ENCODE results near the gene SLCO2A1. TPM values are rescaled to one million over a fixed set of nuclear protein-coding genes. Genes with fewer than 3 reads are reported as not detected.

SLCO2A1 gene
- total RNA-seq, 2 experiments from 2014 or later, result not detected

DNA sequence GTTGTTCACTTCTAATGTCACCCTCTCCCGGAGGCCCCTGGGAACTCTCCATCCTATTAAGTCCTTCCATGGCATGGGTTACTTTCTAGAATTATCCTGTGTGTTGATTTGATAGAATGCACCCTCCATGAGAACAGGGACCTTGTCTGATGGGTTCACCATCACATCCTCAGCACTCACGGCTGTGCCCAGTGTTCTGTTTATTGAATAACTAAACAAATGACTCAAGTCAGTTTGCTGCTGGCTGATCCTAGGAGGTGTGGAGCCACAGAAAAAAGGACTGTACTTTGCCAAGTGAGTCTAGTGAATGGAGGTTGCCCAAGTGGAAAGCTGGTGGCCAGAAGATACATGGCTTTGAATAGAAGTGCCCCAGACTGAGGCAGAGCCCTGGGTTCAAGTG, 85.5 kb downstream of the SLCO2A1 start:
- peaks cover 6% of the 10 kb centered on the region for H3K27me3 Mint-ChIP-seq (ENCODE audit: low read depth)
- no peak overlapping the region for H3K4me3 Mint-ChIP-seq
- CTCF ChIA-PET, result interaction anchor here (0.5 kb wide), 1 partner anchor 825 kb away, joined by 3 read pairs; no protein-coding TSS in a partner anchor
- H3K27ac Mint-ChIP-seq, result no peak overlapping the region
- intact Hi-C loops (cut with micrococcal nuclease), result loop anchor here (5.0 kb wide), 1 partner anchor 83 kb away; the partner anchor contains the start of gene SLCO2A1
- peaks cover 14% of the 10 kb centered on the region for H3K4me1 Mint-ChIP-seq (ENCODE audit: low read depth)
- no peaks in the 10 kb centered on the region for H3K9me3 Mint-ChIP-seq
- no peak for DNase-seq
- no peaks in the 10 kb centered on the region for H3K36me3 Mint-ChIP-seq (ENCODE audit: low read depth)

DNA sequence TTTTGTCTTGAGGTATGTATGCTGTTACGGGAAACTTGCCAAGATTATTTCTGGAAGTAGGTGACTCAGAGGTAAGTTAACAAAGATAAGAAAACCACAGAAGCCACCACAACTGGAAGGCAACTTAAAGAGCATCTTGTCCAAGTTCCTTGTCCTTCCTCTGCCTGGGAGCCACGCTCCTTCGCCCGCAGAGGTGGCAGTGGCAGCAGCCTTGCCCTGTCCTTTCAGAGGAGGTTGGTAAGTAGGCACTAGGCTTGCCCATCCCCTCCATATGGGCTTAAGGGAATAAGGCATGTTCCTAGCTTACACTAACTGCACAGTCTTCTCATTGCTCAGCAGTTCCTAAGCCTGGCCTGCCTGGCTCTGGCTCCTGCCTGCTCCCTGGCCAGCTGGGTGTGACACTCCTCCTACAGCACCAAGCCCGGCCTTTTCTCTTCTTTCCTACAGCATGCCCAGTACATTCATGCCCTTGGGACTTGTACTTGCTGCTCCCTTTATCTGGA, 86.0 kb downstream of the SLCO2A1 start:
- H3K27ac Mint-ChIP-seq, result no peak overlapping the region
- H3K27me3 Mint-ChIP-seq (ENCODE audit: low read depth), result peaks cover 6% of the 10 kb centered on the region
- CTCF ChIA-PET, result interaction anchor here (0.5 kb wide), 1 partner anchor 825 kb away, joined by 3 read pairs; no protein-coding TSS in a partner anchor

DNA sequence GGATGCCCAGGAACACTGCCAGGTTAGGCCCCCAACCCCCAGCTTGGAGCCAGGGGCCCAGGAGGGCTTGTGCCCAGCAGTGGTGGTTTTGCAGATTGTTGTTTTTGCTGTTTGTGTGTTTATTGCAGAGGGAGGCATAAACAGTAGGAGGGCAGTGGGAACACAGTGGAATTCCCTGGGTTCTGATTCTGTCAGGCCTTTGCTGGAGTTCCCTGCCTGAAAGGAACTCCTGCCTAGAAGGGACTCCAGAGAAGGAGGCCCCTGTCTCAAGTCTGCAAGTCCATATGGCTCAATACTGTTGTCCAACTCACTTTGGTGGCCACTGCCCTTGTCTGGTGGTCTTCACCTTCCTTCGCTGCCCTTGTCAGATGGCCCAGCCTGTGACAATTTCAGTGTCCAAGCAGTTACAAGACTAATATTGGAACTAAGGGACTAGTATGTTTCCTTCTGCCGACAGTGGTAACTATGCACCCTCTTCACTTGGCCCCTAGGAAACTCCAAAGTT, 86.6 kb downstream of the SLCO2A1 start:
- H3K9me3 Mint-ChIP-seq, result no peaks in the 10 kb centered on the region
- CTCF ChIA-PET, result interaction anchor here (0.5 kb wide), 1 partner anchor 124 kb away, joined by 5 read pairs; no protein-coding TSS in a partner anchor
- peaks cover 14% of the 10 kb centered on the region for H3K4me1 Mint-ChIP-seq (ENCODE audit: low read depth)

More for the DNA sequence above, 86.0 kb downstream of the SLCO2A1 start:
- peaks cover 14% of the 10 kb centered on the region for H3K4me1 Mint-ChIP-seq (ENCODE audit: low read depth)
- intact Hi-C loops (cut with micrococcal nuclease), result loop anchor here (5.0 kb wide), 1 partner anchor 84 kb away; the partner anchor contains the start of gene SLCO2A1
- no peaks in the 10 kb centered on the region for H3K9me3 Mint-ChIP-seq
- H3K36me3 Mint-ChIP-seq (ENCODE audit: low read depth), result no peaks in the 10 kb centered on the region
- no peak overlapping the region for H3K4me3 Mint-ChIP-seq
- DNase-seq, result no peak

DNA sequence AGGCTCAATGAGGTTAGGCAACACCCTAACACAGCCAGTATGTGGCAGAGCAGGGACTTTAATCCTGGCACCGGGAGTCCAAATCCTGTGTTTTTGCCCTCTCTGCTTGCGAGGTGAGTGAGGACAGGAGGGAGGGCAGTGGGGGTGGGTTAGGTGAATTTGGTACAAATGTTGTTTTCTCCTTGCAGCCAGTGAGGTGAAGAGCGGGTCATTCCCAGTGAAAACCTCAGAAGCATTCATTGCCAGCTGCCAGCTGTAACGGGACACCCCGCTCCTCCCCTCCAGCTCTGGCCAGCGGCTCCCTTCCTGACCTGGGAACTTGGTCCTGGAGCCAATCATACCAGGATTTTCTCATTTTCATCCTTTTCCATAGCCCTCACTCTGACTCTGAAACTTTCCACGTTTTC, 88.3 kb downstream of the SLCO2A1 start:
- Mint-ChIP-seq H3K4me3 (no peak overlapping the region), H3K27me3 (ENCODE audit: low read depth) (peaks cover 6% of the 10 kb centered on the region), H3K9me3 (no peaks in the 10 kb centered on the region), H3K4me1 (ENCODE audit: low read depth) (peaks cover 12% of the 10 kb centered on the region), H3K27ac (no peak overlapping the region), H3K36me3 (ENCODE audit: low read depth) (no peaks in the 10 kb centered on the region)
- intact Hi-C loops (cut with micrococcal nuclease), result loop anchor here (5.0 kb wide), 1 partner anchor 86 kb away; the partner anchor contains the start of gene SLCO2A1
- CTCF ChIA-PET, result no interaction called here
- DNase-seq, result no peak

More for the DNA sequence above, 86.6 kb downstream of the SLCO2A1 start:
- Mint-ChIP-seq H3K27me3 (ENCODE audit: low read depth) (peaks cover 6% of the 10 kb centered on the region), H3K36me3 (ENCODE audit: low read depth) (no peaks in the 10 kb centered on the region), H3K27ac (no peak overlapping the region), H3K4me3 (no peak overlapping the region)
- no peak for DNase-seq
- intact Hi-C loops (cut with micrococcal nuclease), result loop anchor here (5.0 kb wide), 1 partner anchor 84 kb away; the partner anchor contains the start of gene SLCO2A1

DNA sequence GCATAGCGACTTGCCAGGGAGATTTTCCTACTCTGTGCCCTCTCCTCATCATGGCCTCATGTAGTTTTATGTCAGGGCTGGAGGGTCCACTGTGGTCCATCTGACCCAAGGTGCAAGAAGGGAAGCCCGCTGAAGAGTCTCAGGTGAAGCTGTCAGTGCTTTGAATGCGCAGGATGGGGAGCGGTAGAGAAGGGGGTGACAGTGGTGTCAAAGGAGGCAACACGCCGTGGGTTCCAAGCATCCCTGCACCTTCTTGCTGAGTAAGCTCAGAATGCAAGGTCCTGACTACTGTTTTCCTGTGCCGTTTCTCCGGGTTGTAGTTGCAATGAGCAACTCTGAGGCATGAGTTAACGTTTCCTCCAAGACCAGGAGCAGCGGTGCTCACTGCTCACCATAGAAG, 89.2 kb downstream of the SLCO2A1 start:
- H3K4me3 Mint-ChIP-seq, result no peak overlapping the region
- CTCF ChIA-PET, result no interaction called here
- H3K36me3 Mint-ChIP-seq (ENCODE audit: low read depth), result no peaks in the 10 kb centered on the region
- H3K9me3 Mint-ChIP-seq, result no peaks in the 10 kb centered on the region
- H3K27me3 Mint-ChIP-seq (ENCODE audit: low read depth), result peaks cover 6% of the 10 kb centered on the region
- DNase-seq, result no peak
- intact Hi-C loops (cut with micrococcal nuclease), result loop anchor here (5.0 kb wide), 1 partner anchor 87 kb away; the partner anchor contains the start of gene SLCO2A1
- H3K4me1 Mint-ChIP-seq (ENCODE audit: low read depth), result peaks cover 10% of the 10 kb centered on the region
- no peak overlapping the region for H3K27ac Mint-ChIP-seq

DNA sequence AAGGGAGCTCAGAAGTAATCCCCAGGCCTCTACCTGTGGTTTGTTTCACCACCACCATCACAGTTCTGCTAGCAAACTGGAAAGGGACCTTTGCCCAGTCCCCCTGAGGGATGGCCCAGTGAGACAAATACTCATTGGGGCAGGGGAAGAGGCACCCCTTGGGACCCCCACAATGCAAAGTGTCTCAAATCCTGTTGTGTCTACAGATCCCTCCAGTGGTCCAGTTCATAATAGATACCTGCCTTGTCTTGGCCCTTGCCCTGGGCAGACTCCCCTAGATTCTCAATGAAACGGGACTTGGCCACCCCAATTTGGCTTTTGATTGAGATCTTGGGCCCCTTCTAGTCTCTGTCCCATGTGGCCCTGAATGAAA, 90.3 kb downstream of the SLCO2A1 start:
- no peak overlapping the region for H3K27ac Mint-ChIP-seq
- no peak overlapping the region for H3K4me3 Mint-ChIP-seq
- no peak for DNase-seq
- peaks cover 10% of the 10 kb centered on the region for H3K4me1 Mint-ChIP-seq (ENCODE audit: low read depth)
- H3K9me3 Mint-ChIP-seq, result no peaks in the 10 kb centered on the region
- CTCF ChIA-PET, result no interaction called here
- peaks cover 6% of the 10 kb centered on the region for H3K27me3 Mint-ChIP-seq (ENCODE audit: low read depth)
- no peaks in the 10 kb centered on the region for H3K36me3 Mint-ChIP-seq (ENCODE audit: low read depth)
- intact Hi-C loops (cut with micrococcal nuclease), result loop anchor here (10.0 kb wide), 1 partner anchor 435 kb away; the partner anchor contains the start of gene AMOTL2

DNA sequence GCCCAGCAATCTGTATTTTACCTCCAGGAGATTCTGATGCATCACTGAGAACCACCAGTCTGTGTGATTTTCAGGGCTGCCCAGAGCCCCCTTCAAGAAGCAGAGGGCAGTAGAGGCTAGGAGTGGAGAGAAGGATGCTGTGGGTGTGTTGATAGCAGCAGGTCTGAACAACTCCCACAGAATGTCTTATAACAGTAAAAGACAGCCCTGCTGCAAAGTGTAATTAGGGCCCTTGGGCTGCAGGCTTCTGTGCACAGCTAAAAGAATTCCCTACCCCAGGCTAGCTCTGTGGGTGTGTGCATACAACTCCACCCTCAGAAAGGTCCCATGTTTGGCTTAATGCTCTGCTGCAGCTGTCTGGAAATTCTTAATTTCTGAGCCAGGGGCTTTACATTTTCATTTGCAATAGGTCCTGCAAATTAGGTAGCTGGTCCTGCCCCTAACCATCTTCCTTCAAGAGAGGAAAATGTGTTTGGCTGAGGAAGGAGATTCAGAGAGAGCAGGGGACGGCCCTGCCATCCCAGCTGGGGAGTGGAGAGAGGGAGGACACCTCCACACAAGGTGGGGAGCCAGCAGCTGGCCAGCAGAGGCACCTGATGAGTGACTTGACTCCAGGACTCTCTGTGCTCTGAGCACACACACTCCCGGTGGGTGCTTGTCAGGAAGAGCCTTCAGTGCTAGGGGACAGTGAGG, 90.8 kb downstream of the SLCO2A1 start:
- Mint-ChIP-seq H3K4me3 (no peak overlapping the region), H3K4me1 (ENCODE audit: low read depth) (peaks cover 7% of the 10 kb centered on the region), H3K27ac (no peak overlapping the region), H3K36me3 (ENCODE audit: low read depth) (no peaks in the 10 kb centered on the region), H3K9me3 (no peaks in the 10 kb centered on the region), H3K27me3 (ENCODE audit: low read depth) (peaks cover 3% of the 10 kb centered on the region)
- intact Hi-C loops (cut with micrococcal nuclease), result loop anchor here (10.0 kb wide), 1 partner anchor 436 kb away; the partner anchor contains the start of gene AMOTL2
- DNase-seq, result no peak
- CTCF ChIA-PET, result no interaction called here

DNA sequence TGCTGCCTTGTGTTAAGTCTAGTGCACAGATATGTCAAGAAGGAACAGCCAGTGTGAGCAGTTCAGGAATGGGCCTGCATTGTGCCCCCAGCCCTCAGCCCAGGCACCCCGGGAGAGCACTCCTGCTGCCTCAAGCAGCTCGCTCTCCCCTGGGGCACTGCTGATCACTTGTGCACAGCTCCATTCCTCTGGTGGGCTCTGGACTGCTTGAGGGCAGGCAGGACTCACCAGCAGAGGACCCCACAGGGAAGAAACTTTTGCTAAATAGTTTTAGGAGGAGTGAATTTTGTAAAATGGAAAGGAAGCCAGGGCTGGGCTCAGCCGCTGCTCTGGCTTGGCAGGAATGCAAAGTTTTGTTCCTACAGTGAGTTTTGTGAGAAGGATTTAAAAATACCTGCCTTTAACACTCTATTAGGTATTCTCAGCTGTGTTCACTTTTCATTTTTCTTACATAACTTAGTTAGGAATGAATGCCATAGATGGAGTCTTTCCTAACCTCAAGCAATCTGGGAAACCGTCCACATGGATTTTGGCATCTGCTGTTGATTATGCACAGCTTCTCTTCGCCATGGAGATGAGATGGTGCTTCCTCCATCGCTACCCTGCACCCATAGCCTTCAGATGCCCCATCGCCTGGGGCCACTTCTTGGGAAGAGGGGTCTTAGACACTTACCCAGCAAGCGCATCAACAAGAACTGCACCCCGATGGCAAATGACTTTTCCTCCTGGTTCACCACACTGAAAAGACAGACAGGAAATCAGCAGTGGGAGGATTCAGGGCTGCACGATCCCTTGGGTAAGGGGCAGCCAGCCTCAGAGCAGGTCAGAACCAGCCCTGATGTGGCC, 91.7 kb downstream of the SLCO2A1 start:
- H3K27ac Mint-ChIP-seq, result no peak overlapping the region
- H3K9me3 Mint-ChIP-seq, result no peaks in the 10 kb centered on the region
- peaks cover 5% of the 10 kb centered on the region for H3K4me1 Mint-ChIP-seq (ENCODE audit: low read depth)
- CTCF ChIA-PET, result no interaction called here
- DNase-seq, result no peak
- no peaks in the 10 kb centered on the region for H3K36me3 Mint-ChIP-seq (ENCODE audit: low read depth)
- peaks cover 3% of the 10 kb centered on the region for H3K27me3 Mint-ChIP-seq (ENCODE audit: low read depth)
- no peak overlapping the region for H3K4me3 Mint-ChIP-seq
- intact Hi-C loops (cut with micrococcal nuclease), result loop anchor here (10.0 kb wide), 1 partner anchor 437 kb away; the partner anchor contains the start of gene AMOTL2

DNA sequence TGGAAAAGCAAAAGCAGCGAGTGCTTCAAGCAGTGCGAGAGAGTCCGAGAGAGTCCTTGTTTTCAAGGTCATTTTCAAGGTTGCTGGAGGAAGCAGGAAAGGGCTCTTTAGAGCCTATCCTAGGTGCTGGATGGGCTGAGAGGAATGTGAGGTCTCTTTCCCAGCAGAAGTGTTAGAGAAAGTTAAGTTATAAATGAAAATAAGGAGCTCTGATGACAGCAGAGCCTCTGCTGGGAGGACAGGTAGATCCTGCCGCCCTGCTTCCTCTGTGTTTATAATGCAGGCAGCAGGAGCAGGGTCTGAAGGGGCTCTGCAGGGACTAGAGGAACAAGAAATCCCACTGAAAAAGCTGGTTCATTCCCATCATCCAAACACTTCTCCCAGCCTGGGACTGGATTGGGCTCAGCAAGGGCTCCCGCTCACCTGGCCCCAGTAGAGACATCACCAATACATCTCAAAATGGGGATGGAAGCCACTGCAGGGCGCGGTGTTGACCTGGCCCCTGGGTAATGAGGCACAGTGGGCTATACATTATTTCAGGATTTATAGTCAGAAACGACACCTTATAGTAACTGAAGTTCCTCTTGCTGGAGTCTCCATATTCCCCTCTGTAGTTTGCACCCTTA, 92.6 kb downstream of the SLCO2A1 start:
- no peak for DNase-seq
- Mint-ChIP-seq H3K36me3 (ENCODE audit: low read depth) (no peaks in the 10 kb centered on the region), H3K27me3 (ENCODE audit: low read depth) (no peaks in the 10 kb centered on the region), H3K4me1 (ENCODE audit: low read depth) (peaks cover under 1% of the 10 kb centered on the region), H3K4me3 (no peak overlapping the region), H3K27ac (no peak overlapping the region), H3K9me3 (no peaks in the 10 kb centered on the region)
- CTCF ChIA-PET, result no interaction called here
- intact Hi-C loops (cut with micrococcal nuclease), result loop anchor here (10.0 kb wide), 1 partner anchor 438 kb away; the partner anchor contains the start of gene AMOTL2

DNA sequence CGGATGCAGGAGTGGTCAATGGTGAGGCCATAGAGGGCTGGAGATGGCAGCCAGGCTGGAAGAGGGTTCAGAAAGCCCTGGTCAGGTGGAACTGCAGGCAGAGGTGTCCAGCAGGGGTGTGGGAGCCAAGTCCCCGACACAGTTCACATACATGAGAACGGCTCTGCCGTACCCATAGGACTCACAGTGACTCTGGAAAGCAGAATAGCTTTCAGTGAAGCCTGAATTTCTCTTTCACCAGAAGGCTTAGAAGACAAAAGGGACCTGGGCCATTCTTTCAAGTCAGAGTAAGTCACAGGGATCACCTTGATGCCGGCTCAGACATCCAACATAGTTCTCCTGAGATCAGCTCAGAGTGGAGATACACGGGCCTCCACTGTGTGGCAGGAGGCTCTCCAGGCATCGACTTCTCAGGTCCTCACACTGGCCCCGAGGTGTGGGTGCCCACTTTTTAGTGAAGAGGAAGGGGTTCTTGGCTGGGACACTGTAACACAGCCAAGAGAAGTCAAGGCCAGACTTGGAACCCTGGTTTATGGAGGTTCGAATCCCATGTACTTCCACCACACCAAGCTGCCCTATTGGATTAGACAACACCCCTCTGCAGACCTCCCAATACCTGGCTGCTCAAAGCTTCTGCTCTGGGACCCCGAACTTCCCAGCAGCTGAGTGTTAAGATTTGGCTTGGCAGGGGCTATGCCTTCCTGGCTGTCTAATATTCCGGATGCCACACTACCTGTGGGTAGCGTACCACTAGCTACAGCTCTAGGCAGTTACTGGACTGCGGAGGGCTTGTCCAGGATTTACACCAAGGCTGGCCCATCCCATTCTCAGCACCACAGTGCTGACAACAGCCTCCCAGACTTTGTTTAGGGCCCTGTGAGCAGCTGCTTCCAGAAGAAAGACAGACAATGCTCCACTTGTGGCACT, 93.6 kb downstream of the SLCO2A1 start:
- H3K36me3 Mint-ChIP-seq (ENCODE audit: low read depth), result no peaks in the 10 kb centered on the region
- CTCF ChIA-PET, result interaction anchor here (0.6 to 0.8 kb wide), 2 partner anchors 8 to 11 kb away, joined by 3 read pairs; no protein-coding TSS in a partner anchor
- H3K27ac Mint-ChIP-seq, result no peak overlapping the region
- H3K4me3 Mint-ChIP-seq, result no peak overlapping the region
- no peaks in the 10 kb centered on the region for H3K4me1 Mint-ChIP-seq (ENCODE audit: low read depth)
- intact Hi-C loops (cut with micrococcal nuclease), result loop anchor here (10.0 kb wide), 1 partner anchor 439 kb away; the partner anchor contains the start of gene AMOTL2
- no peaks in the 10 kb centered on the region for H3K27me3 Mint-ChIP-seq (ENCODE audit: low read depth)
- no peaks in the 10 kb centered on the region for H3K9me3 Mint-ChIP-seq
- DNase-seq, result no peak

Data from activated naive CD4-positive, alpha-beta T cell treated with anti-CD3 and anti-CD28 coated beads for 36 hours (primary cell).